ENCODE measurements around the gene PPP6R1. TPM values are rescaled to one million over a fixed set of nuclear protein-coding genes. Genes with fewer than 3 reads are reported as not detected.
A peak's percentile ranks its signal among the peaks of the same experiment; 100 is the strongest.

PPP6R1 gene
- total RNA-seq, 2 donors from 2014 or later, result 74.8 to 79.9 TPM

DNA sequence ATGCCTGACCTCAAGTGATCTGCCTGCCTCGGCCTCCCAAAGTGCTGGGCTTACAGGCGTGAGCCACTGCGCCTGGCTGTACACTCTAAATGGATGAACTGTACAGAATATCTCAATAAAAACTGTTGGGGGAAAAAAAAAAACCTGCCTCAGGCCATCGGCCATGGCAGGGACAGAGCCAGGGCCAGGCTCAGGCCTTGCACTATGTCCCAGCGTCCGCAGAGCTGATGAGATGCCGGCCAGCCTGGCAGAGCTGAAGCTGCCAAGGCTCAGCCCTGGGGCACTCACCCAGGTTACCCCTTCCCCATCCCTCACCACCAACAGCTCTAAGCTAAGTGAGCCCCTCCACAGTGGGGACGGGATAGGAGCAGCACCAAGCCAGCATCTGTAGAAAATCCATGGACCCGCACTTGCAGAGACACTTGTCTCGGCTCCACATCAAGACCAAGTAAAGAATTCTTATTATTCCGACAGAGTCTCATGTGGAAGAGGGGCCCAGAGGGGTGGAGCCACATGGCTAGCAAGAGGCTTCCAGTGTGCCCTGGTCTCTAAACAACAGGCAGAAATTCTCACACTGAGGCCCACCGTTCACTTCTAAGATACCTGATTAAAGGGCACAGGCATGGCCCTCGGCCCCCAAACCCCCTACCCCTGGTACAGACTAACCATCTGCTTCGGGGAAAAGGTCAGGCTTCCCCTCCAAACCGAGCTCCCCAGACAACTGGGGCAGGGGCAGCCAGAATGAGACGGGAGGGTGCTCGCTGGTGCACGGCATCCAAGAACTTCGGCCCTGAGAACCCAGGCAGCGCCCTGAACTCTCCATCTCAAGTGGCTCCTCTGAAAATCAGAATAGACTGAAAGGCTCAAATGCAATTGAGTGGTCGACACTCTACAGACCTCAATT is 5.8 kb downstream of the PPP6R1 start:
- no peaks in the 10 kb centered on the region for H3K9me3 Mint-ChIP-seq
- Histone ChIP-seq H3K9ac (ENCODE audit: extremely low read depth, low read length, poor library complexity, severe bottlenecking) (no peak overlapping the region), H3K27me3 (ENCODE audit: control insufficient read depth, insufficient read depth, low read length, poor library complexity, severe bottlenecking) (no peaks in the 10 kb centered on the region), H3K9me3 (ENCODE audit: control insufficient read depth, low read length) (no peaks in the 10 kb centered on the region), H3K4me1 (ENCODE audit: control insufficient read depth, insufficient read depth, low read length) (peaks cover 11% of the 10 kb centered on the region), H3K4me3 (ENCODE audit: low read length) (no peak overlapping the region), H3K36me3 (ENCODE audit: control insufficient read depth, insufficient read depth, low read length) (peaks cover 9% of the 10 kb centered on the region), H3K27ac (ENCODE audit: low read depth, low read length) (no peak overlapping the region)
- TF ChIP-seq, protein P1, sequence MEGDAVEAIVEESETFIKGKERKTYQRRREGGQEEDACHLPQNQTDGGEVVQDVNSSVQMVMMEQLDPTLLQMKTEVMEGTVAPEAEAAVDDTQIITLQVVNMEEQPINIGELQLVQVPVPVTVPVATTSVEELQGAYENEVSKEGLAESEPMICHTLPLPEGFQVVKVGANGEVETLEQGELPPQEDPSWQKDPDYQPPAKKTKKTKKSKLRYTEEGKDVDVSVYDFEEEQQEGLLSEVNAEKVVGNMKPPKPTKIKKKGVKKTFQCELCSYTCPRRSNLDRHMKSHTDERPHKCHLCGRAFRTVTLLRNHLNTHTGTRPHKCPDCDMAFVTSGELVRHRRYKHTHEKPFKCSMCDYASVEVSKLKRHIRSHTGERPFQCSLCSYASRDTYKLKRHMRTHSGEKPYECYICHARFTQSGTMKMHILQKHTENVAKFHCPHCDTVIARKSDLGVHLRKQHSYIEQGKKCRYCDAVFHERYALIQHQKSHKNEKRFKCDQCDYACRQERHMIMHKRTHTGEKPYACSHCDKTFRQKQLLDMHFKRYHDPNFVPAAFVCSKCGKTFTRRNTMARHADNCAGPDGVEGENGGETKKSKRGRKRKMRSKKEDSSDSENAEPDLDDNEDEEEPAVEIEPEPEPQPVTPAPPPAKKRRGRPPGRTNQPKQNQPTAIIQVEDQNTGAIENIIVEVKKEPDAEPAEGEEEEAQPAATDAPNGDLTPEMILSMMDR (conservative IDR thresholded peaks at IDR 0.05), result no peak
- H3K4me1 Mint-ChIP-seq, result peaks cover 38% of the 10 kb centered on the region
- peak overlapping the region; percentile 82 for H3K27ac Mint-ChIP-seq
- no peaks in the 10 kb centered on the region for H3K27me3 Mint-ChIP-seq (ENCODE audit: insufficient read depth)
- H3K36me3 Mint-ChIP-seq (ENCODE audit: low read depth), result peaks cover 3% of the 10 kb centered on the region
- WGBS, 2 experiments (ENCODE audit: insufficient coverage in 1 of 2, insufficient read length in 1 of 2), result 93 to 95% methylated on average over 14 to 21 of the region's 21 CpGs
- no peak for DNase-seq
- no peak overlapping the region for H3K4me3 Mint-ChIP-seq

DNA sequence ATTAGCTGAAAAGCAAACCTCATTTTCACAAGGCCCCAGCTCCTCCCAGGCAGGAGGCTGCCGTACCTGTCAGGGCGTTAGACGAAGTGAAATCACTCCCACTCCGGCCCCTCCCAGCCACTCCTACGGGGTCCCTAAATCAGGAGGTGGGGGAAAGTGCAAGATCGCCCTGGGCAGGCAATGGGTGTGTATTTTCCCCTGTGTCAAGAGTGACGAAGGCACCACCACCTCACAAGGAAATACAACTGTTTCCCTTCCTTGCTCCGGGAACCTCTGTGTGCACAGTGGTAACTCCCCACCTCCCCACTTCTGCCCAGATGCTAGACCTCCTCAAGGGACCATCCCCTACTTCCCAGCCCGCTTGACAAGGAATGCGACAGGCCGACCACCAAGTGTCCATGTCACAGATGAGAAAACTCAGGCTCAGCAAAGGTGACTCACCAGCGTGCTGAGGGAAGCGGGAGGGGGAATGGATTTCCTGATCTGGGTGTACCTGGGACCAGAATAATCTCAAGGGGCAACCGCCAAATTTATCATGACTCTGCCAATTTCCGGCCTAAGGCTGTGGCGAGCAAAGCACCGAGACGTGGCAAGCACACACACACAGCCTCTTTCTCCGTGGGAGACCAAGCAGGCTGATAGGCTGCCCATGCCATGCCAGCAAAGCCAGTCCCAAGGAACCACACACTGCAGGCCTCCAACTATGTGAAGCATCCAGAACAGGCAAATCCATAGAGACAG is 7.3 kb downstream of the PPP6R1 start:
- Histone ChIP-seq H3K27ac (ENCODE audit: low read depth, low read length) (no peak overlapping the region), H3K9ac (ENCODE audit: extremely low read depth, low read length, poor library complexity, severe bottlenecking) (no peak overlapping the region), H3K4me1 (ENCODE audit: control insufficient read depth, insufficient read depth, low read length) (peaks cover 10% of the 10 kb centered on the region), H3K4me3 (ENCODE audit: low read length) (no peak overlapping the region), H3K36me3 (ENCODE audit: control insufficient read depth, insufficient read depth, low read length) (peaks cover 12% of the 10 kb centered on the region), H3K27me3 (ENCODE audit: control insufficient read depth, insufficient read depth, low read length, poor library complexity, severe bottlenecking) (no peaks in the 10 kb centered on the region), H3K9me3 (ENCODE audit: control insufficient read depth, low read length) (no peaks in the 10 kb centered on the region)
- Mint-ChIP-seq H3K27me3 (ENCODE audit: insufficient read depth) (no peaks in the 10 kb centered on the region), H3K9me3 (no peaks in the 10 kb centered on the region), H3K36me3 (ENCODE audit: low read depth) (peaks cover 3% of the 10 kb centered on the region), H3K27ac (peak overlapping the region; percentile 75), H3K4me1 (peaks cover 27% of the 10 kb centered on the region), H3K4me3 (no peak overlapping the region)
- WGBS, 2 experiments (ENCODE audit: insufficient coverage in 1 of 2, insufficient read length in 1 of 2), result 93 to 94% methylated on average over 17 to 19 of the region's 19 CpGs
- TF ChIP-seq, protein P1 (conservative IDR thresholded peaks at IDR 0.05), result no peak
- no peak for DNase-seq

DNA sequence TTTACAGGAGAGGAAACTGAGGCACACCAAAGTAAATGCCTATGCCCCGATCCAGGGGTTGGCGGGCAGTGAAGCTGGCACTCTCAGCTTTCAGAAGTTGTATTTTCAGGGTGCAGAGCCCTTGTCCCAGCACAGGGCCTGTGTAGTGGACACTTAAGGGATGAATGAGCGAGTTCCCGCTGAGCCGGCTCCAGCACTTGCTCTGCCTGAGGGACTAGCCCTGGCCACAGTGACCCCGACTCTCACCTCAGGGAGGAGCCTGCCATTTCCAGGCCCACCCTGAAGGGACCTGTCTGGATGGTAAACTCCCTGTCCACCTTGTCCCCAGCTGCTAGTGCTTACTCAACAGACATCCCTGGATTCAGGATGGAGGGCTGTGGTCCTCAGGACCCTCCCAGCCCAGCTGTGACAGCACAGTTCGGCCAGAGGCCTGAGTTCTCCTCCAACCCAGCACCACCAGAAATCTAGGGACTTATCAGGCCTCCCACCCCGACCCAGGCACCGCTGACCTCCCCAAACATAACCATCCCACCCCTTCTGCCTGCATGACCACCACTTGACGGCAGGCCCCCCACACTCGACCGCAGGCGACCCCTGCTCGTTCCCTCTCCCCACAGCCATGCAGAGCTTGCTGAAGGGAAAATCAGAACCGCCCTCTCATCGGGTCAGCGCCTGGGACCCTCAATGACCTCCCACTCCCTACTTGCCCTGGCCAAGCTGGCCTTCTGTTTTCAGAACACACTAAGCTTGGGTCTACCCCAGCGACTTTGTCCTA is 8.4 kb downstream of the PPP6R1 start:
- peak overlapping the region; percentile 44 for H3K27ac Mint-ChIP-seq
- H3K36me3 Mint-ChIP-seq (ENCODE audit: low read depth), result peaks cover 7% of the 10 kb centered on the region
- 92 to 94% methylated on average over 9 to 18 of the region's 18 CpGs for WGBS, 2 experiments (ENCODE audit: insufficient coverage in 1 of 2, insufficient read length in 1 of 2)
- no peak for DNase-seq
- Histone ChIP-seq H3K4me1 (ENCODE audit: control insufficient read depth, insufficient read depth, low read length) (no peaks in the 10 kb centered on the region), H3K36me3 (ENCODE audit: control insufficient read depth, insufficient read depth, low read length) (peaks cover 9% of the 10 kb centered on the region), H3K9ac (ENCODE audit: extremely low read depth, low read length, poor library complexity, severe bottlenecking) (no peak overlapping the region), H3K27me3 (ENCODE audit: control insufficient read depth, insufficient read depth, low read length, poor library complexity, severe bottlenecking) (no peaks in the 10 kb centered on the region), H3K4me3 (ENCODE audit: low read length) (no peak overlapping the region), H3K27ac (ENCODE audit: low read depth, low read length) (no peak overlapping the region), H3K9me3 (ENCODE audit: control insufficient read depth, low read length) (no peaks in the 10 kb centered on the region)
- H3K27me3 Mint-ChIP-seq (ENCODE audit: insufficient read depth), result no peaks in the 10 kb centered on the region
- H3K9me3 Mint-ChIP-seq, result no peaks in the 10 kb centered on the region
- H3K4me3 Mint-ChIP-seq, result no peak overlapping the region
- TF ChIP-seq, protein P1 (conservative IDR thresholded peaks at IDR 0.05), result no peak
- H3K4me1 Mint-ChIP-seq, result peaks cover 16% of the 10 kb centered on the region
